Measurements from ENCODE around the gene HIF3A.

DNA sequence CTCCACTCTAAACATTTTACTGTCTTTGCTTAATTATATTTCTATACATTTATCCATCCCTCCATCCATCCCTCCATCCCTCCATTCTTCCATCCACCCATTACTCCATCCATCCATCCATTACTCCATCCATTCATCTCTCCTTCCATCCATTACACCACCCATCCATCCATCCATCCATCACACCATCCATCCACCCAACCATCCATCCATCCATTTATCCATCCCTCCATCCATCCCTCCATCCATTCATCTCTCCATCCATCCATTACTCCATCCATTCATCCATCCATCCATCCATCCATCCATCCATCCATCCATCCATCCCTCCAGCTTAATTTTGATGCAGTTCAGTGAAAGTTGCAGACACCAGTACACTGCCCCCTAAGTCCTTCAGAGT lies 5.0 kb upstream of the HIF3A start:
- TF ChIP-seq, protein P1, sequence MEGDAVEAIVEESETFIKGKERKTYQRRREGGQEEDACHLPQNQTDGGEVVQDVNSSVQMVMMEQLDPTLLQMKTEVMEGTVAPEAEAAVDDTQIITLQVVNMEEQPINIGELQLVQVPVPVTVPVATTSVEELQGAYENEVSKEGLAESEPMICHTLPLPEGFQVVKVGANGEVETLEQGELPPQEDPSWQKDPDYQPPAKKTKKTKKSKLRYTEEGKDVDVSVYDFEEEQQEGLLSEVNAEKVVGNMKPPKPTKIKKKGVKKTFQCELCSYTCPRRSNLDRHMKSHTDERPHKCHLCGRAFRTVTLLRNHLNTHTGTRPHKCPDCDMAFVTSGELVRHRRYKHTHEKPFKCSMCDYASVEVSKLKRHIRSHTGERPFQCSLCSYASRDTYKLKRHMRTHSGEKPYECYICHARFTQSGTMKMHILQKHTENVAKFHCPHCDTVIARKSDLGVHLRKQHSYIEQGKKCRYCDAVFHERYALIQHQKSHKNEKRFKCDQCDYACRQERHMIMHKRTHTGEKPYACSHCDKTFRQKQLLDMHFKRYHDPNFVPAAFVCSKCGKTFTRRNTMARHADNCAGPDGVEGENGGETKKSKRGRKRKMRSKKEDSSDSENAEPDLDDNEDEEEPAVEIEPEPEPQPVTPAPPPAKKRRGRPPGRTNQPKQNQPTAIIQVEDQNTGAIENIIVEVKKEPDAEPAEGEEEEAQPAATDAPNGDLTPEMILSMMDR (IDR thresholded peaks at IDR 0.05): no peak
- no peak for TF ChIP-seq POLR2A (IDR thresholded peaks at IDR 0.05)

All from heart left ventricle (tissue), 13 donors.